HCT116 (cell line): ENCODE measurements around the gene CDAN1. TPM values are rescaled to one million over a fixed set of nuclear protein-coding genes. Genes with fewer than 3 reads are reported as not detected.

Experiments used
- ATAC-seq: fragments of 200-7000 bp; cut with Tn5 transposase; 2 replicates; pipeline ENCODE4 v1.9.1; 2020; ENCODE audit warnings: mild to moderate bottlenecking, moderate library complexity
- BruUV-seq: library from RNA; stranded (reverse); fragments of 400-500 nt; replicated peaks from 2 replicates; lab custom pipeline; 2021; lab: Mats Ljungman, UMichigan
- CTCF ChIA-PET: fragments of 300-600 bp; sonication (Branson Sonifier 250); formaldehyde crosslinking; loops from one replicate; lab custom pipeline; 2021; ENCODE audit warnings: antibody characterized with exemption; lab: Charles Lee
- POLR2A ChIA-PET: fragments of 300-600, 350-600 bp; sonication (Branson Sonifier 250); formaldehyde crosslinking; loops from one replicate; lab custom pipeline; 2021; ENCODE audit warnings: antibody characterized with exemption; lab: Charles Lee
- RAD21 ChIA-PET, 2 experiments: fragments of 300-600 bp; sonication (Branson Sonifier 250); formaldehyde crosslinking; loops; one replicate each; lab custom pipeline; 2023; ENCODE audit warnings: low total read pairs in 2 of 2; ENCODE audit not compliant: uncharacterized antibody in 2 of 2, unreplicated experiment in 2 of 2, low non-redundant PET in 1 of 2; lab: Charles Lee
- DNase-seq: peaks from one replicate; pipeline ENCODE4 v3.0.0-alpha.2; 2010; ENCODE audit warnings: low read depth, low spot score
- H2AFZ ChIP-seq: fragments of 200-600 bp; shearing (Covaris generic), sonication (generic); 2 replicates; pipeline ENCODE4 v1.6.1; 2017; ENCODE audit warnings: low read depth, mixed run types, mixed read lengths, antibody characterized with exemption, low read length; ENCODE audit not compliant: poor library complexity, severe bottlenecking
- H3K27ac ChIP-seq: 2 replicates; pipeline ENCODE4 v1.5.1; 2012; ENCODE audit warnings: low read depth, low read length
- H3K27me3 ChIP-seq: fragments of 200-600 bp; sonication (generic); 2 replicates; pipeline ENCODE4 v1.6.1; 2016; ENCODE audit warnings: mixed run types, low read length, mixed read lengths; ENCODE audit not compliant: insufficient read depth
- H3K36me3 ChIP-seq, 2 experiments: fragments of 200-500 bp in 1 of 2; fragments of 200-600 bp in 1 of 2; sonication (Bioruptor generic) in 1 of 2; sonication (generic) in 1 of 2; 2 replicates each; pipeline versions ENCODE4 v1.5.1 to v1.6.1; 2014 to 2016; ENCODE audit warnings: low read length in 2 of 2, inconsistent platforms in 1 of 2, mixed read lengths in 1 of 2, mixed run types in 1 of 2; ENCODE audit not compliant: insufficient read depth in 2 of 2, control insufficient read depth in 1 of 2
- H3K4me1 ChIP-seq, 2 experiments: fragments of 200-600 bp in 1 of 2; sonication (generic) in 1 of 2; 2 replicates each; pipeline versions ENCODE4 v1.5.1 to v1.6.1; 2012 to 2017; ENCODE audit warnings: low read length in 2 of 2, inconsistent platforms in 1 of 2, mild to moderate bottlenecking in 1 of 2, mixed read lengths in 1 of 2, mixed run types in 1 of 2, moderate library complexity in 1 of 2; ENCODE audit not compliant: insufficient read depth in 2 of 2, control insufficient read depth in 1 of 2
- H3K4me2 ChIP-seq: fragments of 200-600 bp; sonication (generic); 2 replicates; pipeline ENCODE4 v1.6.1; 2017; ENCODE audit warnings: mixed run types, low read length, mixed read lengths
- H3K4me3 ChIP-seq, 2 experiments: fragments of 200-600 bp in 1 of 2; sonication (generic) in 1 of 2; replicated peaks in 1 of 2; 2 replicates each; pipeline ENCODE4 v1.5.1; 2011 to 2016; ENCODE audit warnings: low read length in 2 of 2, control low read depth in 1 of 2, low read depth in 1 of 2, mild to moderate bottlenecking in 1 of 2, mixed read lengths in 1 of 2, mixed run types in 1 of 2
- H3K79me2 ChIP-seq: fragments of 200-600 bp; sonication (generic); 2 replicates; pipeline ENCODE4 v1.6.1; 2017; ENCODE audit warnings: mild to moderate bottlenecking, mixed run types, low read length, moderate library complexity, mixed read lengths; ENCODE audit not compliant: insufficient read depth
- H3K9ac ChIP-seq: fragments of 200-600 bp; sonication (generic); 2 replicates; pipeline ENCODE4 v1.6.1; 2016; ENCODE audit warnings: low read length, mixed read lengths
- H3K9me2 ChIP-seq: fragments of 200-600 bp; sonication (generic), shearing (Covaris generic); 2 replicates; pipeline ENCODE4 v1.6.1; 2017; ENCODE audit warnings: mixed run types, mild to moderate bottlenecking, moderate library complexity; ENCODE audit not compliant: insufficient read depth
- H3K9me3 ChIP-seq, 2 experiments: fragments of 200-500 bp in 1 of 2; fragments of 200-600 bp in 1 of 2; sonication (Bioruptor generic) in 1 of 2; sonication (generic) in 1 of 2; 2 replicates each; pipeline ENCODE4 v1.6.1; 2014 to 2017; ENCODE audit warnings: low read length in 2 of 2, mixed read lengths in 2 of 2, inconsistent platforms in 1 of 2, low read depth in 1 of 2, mild to moderate bottlenecking in 1 of 2, mixed run types in 1 of 2, moderate library complexity in 1 of 2; ENCODE audit not compliant: control insufficient read depth in 1 of 2, insufficient read depth in 1 of 2
- H4K20me1 ChIP-seq: fragments of 200-600 bp; sonication (generic), shearing (Covaris generic); 2 replicates; pipeline ENCODE4 v1.6.1; 2017; ENCODE audit warnings: mixed run types, mild to moderate bottlenecking, moderate library complexity; ENCODE audit not compliant: insufficient read depth
- CBX3 ChIP-seq: IDR thresholded peaks from 2 replicates; pipeline ENCODE4 v1.6.1; 2012; ENCODE audit warnings: low read depth
- CEBPB ChIP-seq: IDR thresholded peaks from 2 replicates; pipeline ENCODE4 v1.6.1; 2012; ENCODE audit warnings: low read depth
- CTCF ChIP-seq, 3 experiments: fragments of 200-600 bp in 1 of 3; sonication (generic) in 1 of 3; IDR thresholded peaks in 2 of 3; conservative IDR thresholded peaks in 1 of 3; 2 replicates each; pipeline ENCODE4 v1.5.1; 2012 to 2017; ENCODE audit warnings: low read depth in 2 of 3, low read length in 2 of 3, antibody characterized with exemption in 1 of 3, borderline replicate concordance in 1 of 3, control low read depth in 1 of 3, mild to moderate bottlenecking in 1 of 3, mixed read lengths in 1 of 3, mixed run types in 1 of 3, moderate library complexity in 1 of 3; ENCODE audit not compliant: insufficient read depth in 1 of 3
- EGR1 ChIP-seq: IDR thresholded peaks from 2 replicates; pipeline ENCODE4 v1.6.1; 2012; ENCODE audit warnings: low read depth
- ELF1 ChIP-seq: IDR thresholded peaks from 2 replicates; pipeline ENCODE4 v1.6.1; 2012; ENCODE audit warnings: low read depth, borderline replicate concordance
- EZH2phosphoT487 ChIP-seq: fragments of 200-600 bp; IDR thresholded peaks from 2 replicates; pipeline ENCODE4 v1.6.1; 2018; ENCODE audit warnings: antibody characterized with exemption, borderline replicate concordance
- POLR2A ChIP-seq: IDR thresholded peaks from 2 replicates; pipeline ENCODE4 v1.7.0; 2011; ENCODE audit warnings: borderline replicate concordance; ENCODE audit not compliant: insufficient read depth, insufficient read length; ENCODE audit errors: extremely low read depth
- POLR2AphosphoS5 ChIP-seq: IDR thresholded peaks from 2 replicates; pipeline ENCODE4 v1.6.1; 2011; ENCODE audit warnings: mild to moderate bottlenecking, low read depth, low read length, moderate library complexity
- SIN3A ChIP-seq: IDR thresholded peaks from 2 replicates; pipeline ENCODE4 v1.6.1; 2012; ENCODE audit warnings: low read depth
- SP1 ChIP-seq: IDR thresholded peaks from 2 replicates; pipeline ENCODE4 v1.6.1; 2012; ENCODE audit warnings: low read depth
- TCF7L2 ChIP-seq: IDR thresholded peaks from 2 replicates; pipeline ENCODE4 v1.7.0; 2011; ENCODE audit warnings: borderline replicate concordance, inconsistent platforms; ENCODE audit not compliant: insufficient read depth, insufficient read length; ENCODE audit errors: extremely low read depth
- intact Hi-C: fragments of 100-400 bp; cut with micrococcal nuclease; formaldehyde crosslinking; loops from 2 replicates; pipeline ENCODE4 v1.10.0; 2022
- total RNA-seq: library from RNA; stranded (reverse); gene quantifications from one replicate; pipeline ENCODE4 v1.2.1, GENCODE V29; 2021; ENCODE audit not compliant: unreplicated experiment
- TF ChIP-seq, protein P1 (sequence below): IDR thresholded peaks from 2 replicates; pipeline ENCODE4 v1.6.1; 2012
- TF ChIP-seq, protein P2 (sequence below): IDR thresholded peaks from 2 replicates; pipeline ENCODE4 v1.6.1; 2012

CDAN1 gene
- total RNA-seq, 1 experiment from 2014 or later, result 22.4 TPM

- TF ChIP-seq CTCF (IDR thresholded peaks at IDR 0.05 in 2 of 3, conservative IDR thresholded peaks at IDR 0.05 in 1 of 3; ENCODE audit: borderline replicate concordance in 1 of 3, insufficient read depth in 1 of 3, low read depth in 2 of 3, low read length in 2 of 3) (no peak), CBX3 (no peak)
Observed at GRCh38 chr15:42742149-42742548, 5.2 kb upstream of the CDAN1 start (continued).

- ATAC-seq, result no peak
- POLR2A ChIA-PET, result no interaction called here
- Histone ChIP-seq H3K9me2 (no peaks in the 10 kb centered on the region), H2AFZ (no peak overlapping the region), H3K27me3 (no peaks in the 10 kb centered on the region), H3K4me3 (no peak overlapping the region), H3K4me2 (no peak overlapping the region), H3K79me2 (no peaks in the 10 kb centered on the region), H3K27ac (no peak overlapping the region), H3K9me3 (no peaks in the 10 kb centered on the region), H3K36me3 (no peaks in the 10 kb centered on the region), H4K20me1 (no peaks in the 10 kb centered on the region), H3K9ac (no peak overlapping the region)
- DNase-seq, result no peak
- BruUV-seq, result no TSS peak
- intact Hi-C loops, result no loop called here
- RAD21 ChIA-PET, result no interaction called here
- CTCF ChIA-PET, result no interaction called here
- TF ChIP-seq EGR1 (no peak), TCF7L2 (no peak), SIN3A (no peak), POLR2A (no peak), SP1 (no peak), ELF1 (no peak), CEBPB (no peak), POLR2AphosphoS5 (no peak), EZH2phosphoT487 (no peak)
- TF ChIP-seq, protein P1, sequence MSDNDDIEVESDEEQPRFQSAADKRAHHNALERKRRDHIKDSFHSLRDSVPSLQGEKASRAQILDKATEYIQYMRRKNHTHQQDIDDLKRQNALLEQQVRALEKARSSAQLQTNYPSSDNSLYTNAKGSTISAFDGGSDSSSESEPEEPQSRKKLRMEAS, result no peak
- TF ChIP-seq, protein P2, sequence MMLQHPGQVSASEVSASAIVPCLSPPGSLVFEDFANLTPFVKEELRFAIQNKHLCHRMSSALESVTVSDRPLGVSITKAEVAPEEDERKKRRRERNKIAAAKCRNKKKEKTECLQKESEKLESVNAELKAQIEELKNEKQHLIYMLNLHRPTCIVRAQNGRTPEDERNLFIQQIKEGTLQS, result no peak
- TF ChIP-seq, all 23 proteins: peak for 0
- peaks cover 6 to 8% of the 10 kb centered on the region in 2 experiments; a peak in 3 of 4 replicates for H3K4me1 ChIP-seq
Observed at GRCh38 chr15:42741710-42742109, 4.8 kb upstream of the CDAN1 start.
